HCT116 (cell line): Measurements from ENCODE around the gene ST6GAL2. TPM values are rescaled to one million over a fixed set of nuclear protein-coding genes. Genes with fewer than 3 reads are reported as not detected.

Experiments
- ATAC-seq: fragments of 200-7000 bp; cut with Tn5 transposase; 2 replicates; pipeline ENCODE4 v1.9.1; 2020; ENCODE audit warnings: mild to moderate bottlenecking, moderate library complexity
- BruUV-seq: library from RNA; stranded (reverse); fragments of 400-500 nt; replicated peaks from 2 replicates; lab custom pipeline; 2021; lab: Mats Ljungman, UMichigan
- CTCF ChIA-PET: fragments of 300-600 bp; sonication (Branson Sonifier 250); formaldehyde crosslinking; loops from one replicate; lab custom pipeline; 2021; ENCODE audit warnings: antibody characterized with exemption; lab: Charles Lee
- POLR2A ChIA-PET: fragments of 300-600, 350-600 bp; sonication (Branson Sonifier 250); formaldehyde crosslinking; loops from one replicate; lab custom pipeline; 2021; ENCODE audit warnings: antibody characterized with exemption; lab: Charles Lee
- RAD21 ChIA-PET, 2 experiments: fragments of 300-600 bp; sonication (Branson Sonifier 250); formaldehyde crosslinking; loops; one replicate each; lab custom pipeline; 2023; ENCODE audit warnings: low total read pairs in 2 of 2; ENCODE audit not compliant: uncharacterized antibody in 2 of 2, unreplicated experiment in 2 of 2, low non-redundant PET in 1 of 2; lab: Charles Lee
- DNase-seq: peaks from one replicate; pipeline ENCODE4 v3.0.0-alpha.2; 2010; ENCODE audit warnings: low read depth, low spot score
- H2AFZ ChIP-seq: fragments of 200-600 bp; shearing (Covaris generic), sonication (generic); 2 replicates; pipeline ENCODE4 v1.6.1; 2017; ENCODE audit warnings: low read depth, mixed run types, mixed read lengths, antibody characterized with exemption, low read length; ENCODE audit not compliant: poor library complexity, severe bottlenecking
- H3K27ac ChIP-seq: 2 replicates; pipeline ENCODE4 v1.5.1; 2012; ENCODE audit warnings: low read depth, low read length
- H3K27me3 ChIP-seq: fragments of 200-600 bp; sonication (generic); 2 replicates; pipeline ENCODE4 v1.6.1; 2016; ENCODE audit warnings: mixed run types, low read length, mixed read lengths; ENCODE audit not compliant: insufficient read depth
- H3K36me3 ChIP-seq, 2 experiments: fragments of 200-500 bp in 1 of 2; fragments of 200-600 bp in 1 of 2; sonication (Bioruptor generic) in 1 of 2; sonication (generic) in 1 of 2; 2 replicates each; pipeline versions ENCODE4 v1.5.1 to v1.6.1; 2014 to 2016; ENCODE audit warnings: low read length in 2 of 2, inconsistent platforms in 1 of 2, mixed read lengths in 1 of 2, mixed run types in 1 of 2; ENCODE audit not compliant: insufficient read depth in 2 of 2, control insufficient read depth in 1 of 2
- H3K4me1 ChIP-seq, 2 experiments: fragments of 200-600 bp in 1 of 2; sonication (generic) in 1 of 2; 2 replicates each; pipeline versions ENCODE4 v1.5.1 to v1.6.1; 2012 to 2017; ENCODE audit warnings: low read length in 2 of 2, inconsistent platforms in 1 of 2, mild to moderate bottlenecking in 1 of 2, mixed read lengths in 1 of 2, mixed run types in 1 of 2, moderate library complexity in 1 of 2; ENCODE audit not compliant: insufficient read depth in 2 of 2, control insufficient read depth in 1 of 2
- H3K4me2 ChIP-seq: fragments of 200-600 bp; sonication (generic); 2 replicates; pipeline ENCODE4 v1.6.1; 2017; ENCODE audit warnings: mixed run types, low read length, mixed read lengths
- H3K4me3 ChIP-seq, 2 experiments: fragments of 200-600 bp in 1 of 2; sonication (generic) in 1 of 2; replicated peaks in 1 of 2; 2 replicates each; pipeline ENCODE4 v1.5.1; 2011 to 2016; ENCODE audit warnings: low read length in 2 of 2, control low read depth in 1 of 2, low read depth in 1 of 2, mild to moderate bottlenecking in 1 of 2, mixed read lengths in 1 of 2, mixed run types in 1 of 2
- H3K79me2 ChIP-seq: fragments of 200-600 bp; sonication (generic); 2 replicates; pipeline ENCODE4 v1.6.1; 2017; ENCODE audit warnings: mild to moderate bottlenecking, mixed run types, low read length, moderate library complexity, mixed read lengths; ENCODE audit not compliant: insufficient read depth
- H3K9ac ChIP-seq: fragments of 200-600 bp; sonication (generic); 2 replicates; pipeline ENCODE4 v1.6.1; 2016; ENCODE audit warnings: low read length, mixed read lengths
- H3K9me2 ChIP-seq: fragments of 200-600 bp; sonication (generic), shearing (Covaris generic); 2 replicates; pipeline ENCODE4 v1.6.1; 2017; ENCODE audit warnings: mixed run types, mild to moderate bottlenecking, moderate library complexity; ENCODE audit not compliant: insufficient read depth
- H3K9me3 ChIP-seq, 2 experiments: fragments of 200-500 bp in 1 of 2; fragments of 200-600 bp in 1 of 2; sonication (Bioruptor generic) in 1 of 2; sonication (generic) in 1 of 2; 2 replicates each; pipeline ENCODE4 v1.6.1; 2014 to 2017; ENCODE audit warnings: low read length in 2 of 2, mixed read lengths in 2 of 2, inconsistent platforms in 1 of 2, low read depth in 1 of 2, mild to moderate bottlenecking in 1 of 2, mixed run types in 1 of 2, moderate library complexity in 1 of 2; ENCODE audit not compliant: control insufficient read depth in 1 of 2, insufficient read depth in 1 of 2
- H4K20me1 ChIP-seq: fragments of 200-600 bp; sonication (generic), shearing (Covaris generic); 2 replicates; pipeline ENCODE4 v1.6.1; 2017; ENCODE audit warnings: mixed run types, mild to moderate bottlenecking, moderate library complexity; ENCODE audit not compliant: insufficient read depth
- CBX3 ChIP-seq: IDR thresholded peaks from 2 replicates; pipeline ENCODE4 v1.6.1; 2012; ENCODE audit warnings: low read depth
- CEBPB ChIP-seq: IDR thresholded peaks from 2 replicates; pipeline ENCODE4 v1.6.1; 2012; ENCODE audit warnings: low read depth
- EGR1 ChIP-seq: IDR thresholded peaks from 2 replicates; pipeline ENCODE4 v1.6.1; 2012; ENCODE audit warnings: low read depth
- EZH2 ChIP-seq: fragments of 200-600 bp; sonication (generic); IDR thresholded peaks from 2 replicates; pipeline ENCODE4 v1.6.1; 2017; ENCODE audit warnings: antibody characterized with exemption, mixed run types
- EZH2phosphoT487 ChIP-seq: fragments of 200-600 bp; IDR thresholded peaks from 2 replicates; pipeline ENCODE4 v1.6.1; 2018; ENCODE audit warnings: antibody characterized with exemption, borderline replicate concordance
- FOSL1 ChIP-seq: IDR thresholded peaks from 2 replicates; pipeline ENCODE4 v1.6.1; 2012; ENCODE audit warnings: low read depth
- JUND ChIP-seq: IDR thresholded peaks from 2 replicates; pipeline ENCODE4 v1.6.1; 2012
- POLR2A ChIP-seq: IDR thresholded peaks from 2 replicates; pipeline ENCODE4 v1.7.0; 2011; ENCODE audit warnings: borderline replicate concordance; ENCODE audit not compliant: insufficient read depth, insufficient read length; ENCODE audit errors: extremely low read depth
- POLR2AphosphoS5 ChIP-seq: IDR thresholded peaks from 2 replicates; pipeline ENCODE4 v1.6.1; 2011; ENCODE audit warnings: mild to moderate bottlenecking, low read depth, low read length, moderate library complexity
- RAD21 ChIP-seq: IDR thresholded peaks from 2 replicates; pipeline ENCODE4 v1.6.1; 2012; ENCODE audit warnings: low read depth, mild to moderate bottlenecking
- REST ChIP-seq: IDR thresholded peaks from 2 replicates; pipeline ENCODE4 v1.6.1; 2012; ENCODE audit warnings: low read depth
- SIN3A ChIP-seq: IDR thresholded peaks from 2 replicates; pipeline ENCODE4 v1.6.1; 2012; ENCODE audit warnings: low read depth
- SP1 ChIP-seq: IDR thresholded peaks from 2 replicates; pipeline ENCODE4 v1.6.1; 2012; ENCODE audit warnings: low read depth
- SRF ChIP-seq: IDR thresholded peaks from 2 replicates; pipeline ENCODE4 v1.6.1; 2012; ENCODE audit warnings: low read depth
- YY1 ChIP-seq: IDR thresholded peaks from 2 replicates; pipeline ENCODE4 v1.6.1; 2011; ENCODE audit warnings: low read length, low read depth, moderate library complexity, mild to moderate bottlenecking; ENCODE audit not compliant: insufficient replicate concordance; ENCODE audit errors: extremely low read depth
- ZFX ChIP-seq: fragments of 450-650 bp; IDR thresholded peaks from 2 replicates; pipeline ENCODE4 v1.6.1; 2017
- ZNF274 ChIP-seq: fragments of 200-500 bp; sonication (Bioruptor generic); IDR thresholded peaks from 2 replicates; pipeline ENCODE4 v1.6.1; 2014; ENCODE audit warnings: mild to moderate bottlenecking, low read depth, low read length, inconsistent platforms
- intact Hi-C: fragments of 100-400 bp; cut with micrococcal nuclease; formaldehyde crosslinking; loops from 2 replicates; pipeline ENCODE4 v1.10.0; 2022
- total RNA-seq: library from RNA; stranded (reverse); gene quantifications from one replicate; pipeline ENCODE4 v1.2.1, GENCODE V29; 2021; ENCODE audit not compliant: unreplicated experiment
- TF ChIP-seq, protein P1 (sequence below): IDR thresholded peaks from 2 replicates; pipeline ENCODE4 v1.6.1; 2011; ENCODE audit warnings: mild to moderate bottlenecking, low read length, moderate library complexity; ENCODE audit not compliant: insufficient replicate concordance; ENCODE audit errors: extremely low read depth
- TF ChIP-seq, protein P2 (sequence below): IDR thresholded peaks from 2 replicates; pipeline ENCODE4 v1.6.1; 2012
- TF ChIP-seq, protein P3 (sequence below): IDR thresholded peaks from 2 replicates; pipeline ENCODE4 v1.6.1; 2012

ST6GAL2 gene
- total RNA-seq, 1 experiment from 2014 or later = not detected

DNA sequence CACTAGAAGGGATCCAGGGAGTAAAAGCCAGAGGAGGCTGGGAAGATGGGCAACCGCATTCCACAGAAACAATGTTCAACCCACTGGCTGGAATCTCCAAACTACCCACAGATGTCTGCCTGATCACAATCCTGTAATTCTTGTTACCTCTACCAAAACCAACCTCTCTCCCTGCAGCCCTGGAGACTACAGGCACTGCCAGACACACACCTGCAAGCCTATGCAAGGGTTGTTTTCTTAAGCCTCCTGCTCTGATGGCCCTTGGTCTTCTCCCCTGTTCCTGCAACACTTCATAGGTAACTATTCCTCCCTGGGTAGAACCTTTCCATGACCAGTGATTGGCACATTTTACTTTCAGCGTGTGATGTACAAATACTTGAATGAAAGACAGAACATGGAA, 21.9 kb downstream of the ST6GAL2 start:
- ATAC-seq = no peak
- intact Hi-C loops = no loop called here

More for the DNA sequence above, 21.9 kb downstream of the ST6GAL2 start:
- TF ChIP-seq JUND = no peak
- no peak for TF ChIP-seq YY1
- TF ChIP-seq CBX3 = no peak
- TF ChIP-seq REST = no peak
- TF ChIP-seq POLR2A = no peak
- TF ChIP-seq, protein P1, sequence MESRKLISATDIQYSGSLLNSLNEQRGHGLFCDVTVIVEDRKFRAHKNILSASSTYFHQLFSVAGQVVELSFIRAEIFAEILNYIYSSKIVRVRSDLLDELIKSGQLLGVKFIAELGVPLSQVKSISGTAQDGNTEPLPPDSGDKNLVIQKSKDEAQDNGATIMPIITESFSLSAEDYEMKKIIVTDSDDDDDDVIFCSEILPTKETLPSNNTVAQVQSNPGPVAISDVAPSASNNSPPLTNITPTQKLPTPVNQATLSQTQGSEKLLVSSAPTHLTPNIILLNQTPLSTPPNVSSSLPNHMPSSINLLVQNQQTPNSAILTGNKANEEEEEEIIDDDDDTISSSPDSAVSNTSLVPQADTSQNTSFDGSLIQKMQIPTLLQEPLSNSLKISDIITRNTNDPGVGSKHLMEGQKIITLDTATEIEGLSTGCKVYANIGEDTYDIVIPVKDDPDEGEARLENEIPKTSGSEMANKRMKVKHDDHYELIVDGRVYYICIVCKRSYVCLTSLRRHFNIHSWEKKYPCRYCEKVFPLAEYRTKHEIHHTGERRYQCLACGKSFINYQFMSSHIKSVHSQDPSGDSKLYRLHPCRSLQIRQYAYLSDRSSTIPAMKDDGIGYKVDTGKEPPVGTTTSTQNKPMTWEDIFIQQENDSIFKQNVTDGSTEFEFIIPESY = no peak
- no peak for TF ChIP-seq EZH2
- no peak for TF ChIP-seq ZFX
- TF ChIP-seq RAD21 = no peak
- TF ChIP-seq POLR2AphosphoS5 = no peak
- TF ChIP-seq, protein P2, sequence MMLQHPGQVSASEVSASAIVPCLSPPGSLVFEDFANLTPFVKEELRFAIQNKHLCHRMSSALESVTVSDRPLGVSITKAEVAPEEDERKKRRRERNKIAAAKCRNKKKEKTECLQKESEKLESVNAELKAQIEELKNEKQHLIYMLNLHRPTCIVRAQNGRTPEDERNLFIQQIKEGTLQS = no peak
- TF ChIP-seq SIN3A = no peak
- TF ChIP-seq ZNF274 = no peak
- no peak for TF ChIP-seq CEBPB
- no peak for TF ChIP-seq EZH2phosphoT487
- TF ChIP-seq FOSL1 = no peak
- no peak for TF ChIP-seq SRF
- TF ChIP-seq EGR1 = no peak
- TF ChIP-seq, protein P3, sequence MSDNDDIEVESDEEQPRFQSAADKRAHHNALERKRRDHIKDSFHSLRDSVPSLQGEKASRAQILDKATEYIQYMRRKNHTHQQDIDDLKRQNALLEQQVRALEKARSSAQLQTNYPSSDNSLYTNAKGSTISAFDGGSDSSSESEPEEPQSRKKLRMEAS = no peak
- TF ChIP-seq SP1 = no peak
- BruUV-seq = no TSS peak
- H3K9me3 ChIP-seq = peaks cover 0 to 9% of the 10 kb centered on the region in 2 experiments; a peak in 2 of 4 replicates
- H4K20me1 ChIP-seq = no peaks in the 10 kb centered on the region
- no peaks in the 10 kb centered on the region for H3K36me3 ChIP-seq
- no peaks in the 10 kb centered on the region for H3K79me2 ChIP-seq
- POLR2A ChIA-PET = no interaction called here
- H3K27me3 ChIP-seq = no peaks in the 10 kb centered on the region
- H3K9me2 ChIP-seq = no peaks in the 10 kb centered on the region
- CTCF ChIA-PET = no interaction called here
- H2AFZ ChIP-seq = no peak overlapping the region
- H3K27ac ChIP-seq = no peak overlapping the region
- RAD21 ChIA-PET = no interaction called here
- no peaks in the 10 kb centered on the region for H3K4me1 ChIP-seq
- no peak overlapping the region for H3K4me3 ChIP-seq
- DNase-seq = no peak
- H3K9ac ChIP-seq = no peak overlapping the region
- no peak overlapping the region for H3K4me2 ChIP-seq
